Measurements from ENCODE around the gene PPP1R11. TPM values are rescaled to one million over a fixed set of nuclear protein-coding genes. Genes with fewer than 3 reads are reported as not detected.

The PPP1R11 gene
- total and polyA plus RNA-seq, 2 of the 13 experiments (the other 11 are each of a cell fraction or from before 2014, with no cell fraction given), result 32.1 to 58.9 TPM

GRCh38 chr6:30075094-30075789 lies 8.2 kb downstream of the PPP1R11 start, which contains the start of gene RNF39 (continued):
- TF ChIP-seq IRX3 (CRISPR knock-in tag; IDR thresholded peaks at IDR 0.05; ENCODE audit: borderline replicate concordance, low read depth), result 0 out of 2 replicates have a peak, but pooled peaks have one; percentile 59
- TF ChIP-seq ZSCAN31 (CRISPR knock-in tag; IDR thresholded peaks at IDR 0.05; ENCODE audit: low read depth), result no peak
- peak; percentile 74; the same call in 1 of the 2 replicates for TF ChIP-seq AHR (CRISPR knock-in tag; IDR thresholded peaks at IDR 0.05)
- TF ChIP-seq TP53 (CRISPR knock-in tag; conservative IDR thresholded peaks at IDR 0.05), result 0 out of 2 replicates have a peak, but pooled peaks have one; percentile 52
- no peak for TF ChIP-seq SMC3 (IDR thresholded peaks at IDR 0.05; ENCODE audit: low read length)
- peak; percentile 95; the same call in 1 of the 2 replicates for TF ChIP-seq SMAD1 (CRISPR knock-in tag; IDR thresholded peaks at IDR 0.05; ENCODE audit: borderline replicate concordance, low read depth)
- no peak for TF ChIP-seq RERE (CRISPR knock-in tag; IDR thresholded peaks at IDR 0.05; ENCODE audit: low read depth)
- peak; percentile 32; the same call in 1 of the 2 replicates for TF ChIP-seq TAF1 (CRISPR knock-in tag; IDR thresholded peaks at IDR 0.05)
- peak; percentile 55; the same call in 1 of the 2 replicates for TF ChIP-seq KDM2A (CRISPR knock-in tag; IDR thresholded peaks at IDR 0.05; ENCODE audit: borderline replicate concordance, low read depth)
- TF ChIP-seq SMARCC2 (IDR thresholded peaks at IDR 0.05), result no peak
- 0 out of 2 replicates have a peak, but pooled peaks have one; percentile 28 for TF ChIP-seq ZNF766 (CRISPR knock-in tag; IDR thresholded peaks at IDR 0.05; ENCODE audit: borderline replicate concordance)
- TF ChIP-seq KDM5A (IDR thresholded peaks at IDR 0.05; ENCODE audit: borderline replicate concordance, low read length), result no peak
- no peak for TF ChIP-seq NR3C1 (CRISPR knock-in tag; IDR thresholded peaks at IDR 0.05)
- TF ChIP-seq ZNF232 (CRISPR knock-in tag; IDR thresholded peaks at IDR 0.05; ENCODE audit: borderline replicate concordance), result no peak; the same call in 1 of the 2 replicates
- no peak for TF ChIP-seq HIC2 (CRISPR knock-in tag; IDR thresholded peaks at IDR 0.05; ENCODE audit: low read depth)
- peak; percentile 85; the same call in 1 of the 2 replicates for TF ChIP-seq ZNF543 (CRISPR knock-in tag; IDR thresholded peaks at IDR 0.05)
- 0 out of 2 replicates have a peak, but pooled peaks have one; percentile 23 for TF ChIP-seq POGZ (CRISPR knock-in tag; IDR thresholded peaks at IDR 0.05)
- peak; percentile 28; the same call in 1 of the 2 replicates for TF ChIP-seq ZIK1 (CRISPR knock-in tag; IDR thresholded peaks at IDR 0.05; ENCODE audit: borderline replicate concordance, low read depth)
- 0 out of 2 replicates have a peak, but pooled peaks have one; percentile 62 for TF ChIP-seq ZBTB46 (CRISPR knock-in tag; IDR thresholded peaks at IDR 0.05; ENCODE audit: borderline replicate concordance)
- no peak for TF ChIP-seq HNF4A (CRISPR knock-in tag; IDR thresholded peaks at IDR 0.05)
- TF ChIP-seq SRY (CRISPR knock-in tag; IDR thresholded peaks at IDR 0.05), result peak; percentile 85
